Limb (tissue), 2 donors: ENCODE data around the gene JMJD6.
"Not testable (repeated sequence)": the region's sequence is repeated elsewhere in the genome, so short reads cannot be mapped to it uniquely, and the experiment has no call there.

Experiments
- DNase-seq, 2 donors: peaks; one replicate each; pipeline ENCODE4 v3.0.0-alpha.2; 2016; ENCODE audit errors: extremely low spot score in 2 of 2

The JMJD6 gene

GRCh38 chr17:76726231-76726775 lies at the start of gene JMJD6:
TSS of gene JMJD6 (minus strand) at chr17:76726606. CDS start at chr17:76726475, 131 bp downstream.
- DNase-seq, result peak; percentile 97 to 98

GRCh38 chr17:76775021-76775600 lies 48.7 kb upstream of the JMJD6 start:
- no peak for DNase-seq

- DNase-seq, result no peak
Measured at GRCh38 chr17:76772842-76773525, 46.6 kb upstream of the JMJD6 start.

GRCh38 chr17:76758570-76758969 lies 32.2 kb upstream of the JMJD6 start:
- DNase-seq, result no peak

- no peak for DNase-seq
Measured at GRCh38 chr17:76757256-76757655, 30.9 kb upstream of the JMJD6 start.

GRCh38 chr17:76755285-76755684 lies 28.9 kb upstream of the JMJD6 start:
- no peak for DNase-seq

- DNase-seq, result no peak
Measured at GRCh38 chr17:76753061-76753961, 26.9 kb upstream of the JMJD6 start.

- no peak for DNase-seq
Measured at GRCh38 chr17:76752006-76752405, 25.6 kb upstream of the JMJD6 start.

- DNase-seq, result no peak
Measured at GRCh38 chr17:76751416-76751993, 25.1 kb upstream of the JMJD6 start.

GRCh38 chr17:76748657-76749056 lies 22.3 kb upstream of the JMJD6 start:
- no peak for DNase-seq

GRCh38 chr17:76747716-76748363 lies 21.4 kb upstream of the JMJD6 start:
- no peak for DNase-seq

GRCh38 chr17:76745785-76746184 lies 19.4 kb upstream of the JMJD6 start:
- not testable (repeated sequence) for DNase-seq

- no peak for DNase-seq
Measured at GRCh38 chr17:76744747-76745146, 18.3 kb upstream of the JMJD6 start.

GRCh38 chr17:76742958-76743357 lies 16.6 kb upstream of the JMJD6 start:
- no peak for DNase-seq

- peak in 1 of 2 donors; percentile 38 for DNase-seq
Measured at GRCh38 chr17:76740329-76741118, 14.1 kb upstream of the JMJD6 start.

- not testable (repeated sequence) for DNase-seq
Measured at GRCh38 chr17:76739568-76740115, 13.2 kb upstream of the JMJD6 start.

- DNase-seq, result no peak
Measured at GRCh38 chr17:76738468-76738850, 12.1 kb upstream of the JMJD6 start.

- peak; percentile 95 to 96 for DNase-seq
Measured at GRCh38 chr17:76737676-76738467, 11.5 kb upstream of the JMJD6 start, which contains the start of gene MFSD11. TSS of gene MFSD11 (plus strand) at chr17:76738119. CDS start at chr17:76738353, 234 bp downstream.

GRCh38 chr17:76737082-76737675 lies 10.8 kb upstream of the JMJD6 start, which contains the start of gene SRSF2:
TSS of gene SRSF2 (minus strand) at chr17:76737331. CDS start at chr17:76737160, 171 bp downstream.
- peak; percentile 98 to 99 for DNase-seq
